ENCODE data around the gene INSIG1.
A peak's percentile ranks its signal among the peaks of the same experiment; 100 is the strongest.

Gene INSIG1

GRCh38 chr7:155287284-155287935, 10.3 kb upstream of the INSIG1 start:
- Histone ChIP-seq H3K4me1 (ENCODE audit: insufficient read depth, low read length) (no peaks in the 10 kb centered on the region), H3K9ac (ENCODE audit: low read length) (no peak overlapping the region), H3K36me3 (ENCODE audit: insufficient read depth, low read length) (no peaks in the 10 kb centered on the region), H3K27me3 (ENCODE audit: control insufficient read depth in 1 of 2, insufficient read depth in 2 of 2, low read length in 2 of 2) (no peaks in the 10 kb centered on the region), H3K4me3 (ENCODE audit: low read depth in 1 of 2, low read length in 2 of 2) (no peak overlapping the region), H3K27ac (ENCODE audit: low read depth, low read length) (no peak overlapping the region), H3K9me3 (ENCODE audit: low read length) (no peaks in the 10 kb centered on the region)

GRCh38 chr7:155288055-155288454, 9.6 kb upstream of the INSIG1 start:
- H3K27me3 ChIP-seq (ENCODE audit: control insufficient read depth in 1 of 2, insufficient read depth in 2 of 2, low read length in 2 of 2), result no peaks in the 10 kb centered on the region
- no peaks in the 10 kb centered on the region for H3K9me3 ChIP-seq (ENCODE audit: low read length)
- no peak overlapping the region for H3K9ac ChIP-seq (ENCODE audit: low read length)
- H3K4me3 ChIP-seq (ENCODE audit: low read depth in 1 of 2, low read length in 2 of 2), result no peak overlapping the region
- H3K36me3 ChIP-seq (ENCODE audit: insufficient read depth, low read length), result no peaks in the 10 kb centered on the region
- no peaks in the 10 kb centered on the region for H3K4me1 ChIP-seq (ENCODE audit: insufficient read depth, low read length)
- no peak overlapping the region for H3K27ac ChIP-seq (ENCODE audit: low read depth, low read length)

GRCh38 chr7:155289107-155289506, 8.6 kb upstream of the INSIG1 start:
- Histone ChIP-seq H3K27ac (ENCODE audit: low read depth, low read length) (no peak overlapping the region), H3K36me3 (ENCODE audit: insufficient read depth, low read length) (no peaks in the 10 kb centered on the region), H3K4me3 (ENCODE audit: low read depth in 1 of 2, low read length in 2 of 2) (no peak overlapping the region), H3K4me1 (ENCODE audit: insufficient read depth, low read length) (no peaks in the 10 kb centered on the region), H3K9ac (ENCODE audit: low read length) (no peak overlapping the region), H3K27me3 (ENCODE audit: control insufficient read depth in 1 of 2, insufficient read depth in 2 of 2, low read length in 2 of 2) (no peaks in the 10 kb centered on the region), H3K9me3 (ENCODE audit: low read length) (no peaks in the 10 kb centered on the region)

- H3K9ac ChIP-seq (ENCODE audit: low read length), result no peak overlapping the region
- no peaks in the 10 kb centered on the region for H3K4me1 ChIP-seq (ENCODE audit: insufficient read depth, low read length)
- H3K4me3 ChIP-seq (ENCODE audit: low read depth in 1 of 2, low read length in 2 of 2), result no peak overlapping the region
- H3K9me3 ChIP-seq (ENCODE audit: low read length), result no peaks in the 10 kb centered on the region
- H3K36me3 ChIP-seq (ENCODE audit: insufficient read depth, low read length), result no peaks in the 10 kb centered on the region
- H3K27ac ChIP-seq (ENCODE audit: low read depth, low read length), result no peak overlapping the region
- H3K27me3 ChIP-seq (ENCODE audit: control insufficient read depth in 1 of 2, insufficient read depth in 2 of 2, low read length in 2 of 2), result no peaks in the 10 kb centered on the region
These were observed 7.7 kb upstream of the INSIG1 start for GRCh38 chr7:155289949-155290501.

- H3K4me1 ChIP-seq (ENCODE audit: insufficient read depth, low read length), result peaks cover under 1% of the 10 kb centered on the region
- no peak overlapping the region for H3K4me3 ChIP-seq (ENCODE audit: low read depth in 1 of 2, low read length in 2 of 2)
- no peaks in the 10 kb centered on the region for H3K36me3 ChIP-seq (ENCODE audit: insufficient read depth, low read length)
- no peak overlapping the region for H3K9ac ChIP-seq (ENCODE audit: low read length)
- H3K27me3 ChIP-seq (ENCODE audit: control insufficient read depth in 1 of 2, insufficient read depth in 2 of 2, low read length in 2 of 2), result no peaks in the 10 kb centered on the region
- no peaks in the 10 kb centered on the region for H3K9me3 ChIP-seq (ENCODE audit: low read length)
- H3K27ac ChIP-seq (ENCODE audit: low read depth, low read length), result no peak overlapping the region
These were observed 6.6 kb upstream of the INSIG1 start for GRCh38 chr7:155291045-155291530.

GRCh38 chr7:155291729-155292128, 5.9 kb upstream of the INSIG1 start:
- H3K9me3 ChIP-seq (ENCODE audit: low read length), result no peaks in the 10 kb centered on the region
- no peaks in the 10 kb centered on the region for H3K27me3 ChIP-seq (ENCODE audit: control insufficient read depth in 1 of 2, insufficient read depth in 2 of 2, low read length in 2 of 2)
- H3K27ac ChIP-seq (ENCODE audit: low read depth, low read length), result no peak overlapping the region
- H3K36me3 ChIP-seq (ENCODE audit: insufficient read depth, low read length), result no peaks in the 10 kb centered on the region
- no peak overlapping the region for H3K9ac ChIP-seq (ENCODE audit: low read length)
- peaks cover 7% of the 10 kb centered on the region for H3K4me1 ChIP-seq (ENCODE audit: insufficient read depth, low read length)
- H3K4me3 ChIP-seq (ENCODE audit: low read depth in 1 of 2, low read length in 2 of 2), result no peak overlapping the region

GRCh38 chr7:155292680-155293226, 4.9 kb upstream of the INSIG1 start:
- Histone ChIP-seq H3K4me1 (ENCODE audit: insufficient read depth, low read length) (peaks cover 8% of the 10 kb centered on the region), H3K9me3 (ENCODE audit: low read length) (no peaks in the 10 kb centered on the region), H3K36me3 (ENCODE audit: insufficient read depth, low read length) (no peaks in the 10 kb centered on the region), H3K4me3 (ENCODE audit: low read depth in 1 of 2, low read length in 2 of 2) (no peak overlapping the region), H3K27ac (ENCODE audit: low read depth, low read length) (no peak overlapping the region), H3K27me3 (ENCODE audit: control insufficient read depth in 1 of 2, insufficient read depth in 2 of 2, low read length in 2 of 2) (no peaks in the 10 kb centered on the region), H3K9ac (ENCODE audit: low read length) (no peak overlapping the region)

- Histone ChIP-seq H3K27me3 (ENCODE audit: control insufficient read depth in 1 of 2, insufficient read depth in 2 of 2, low read length in 2 of 2) (no peaks in the 10 kb centered on the region), H3K4me1 (ENCODE audit: insufficient read depth, low read length) (peaks cover 9% of the 10 kb centered on the region), H3K27ac (ENCODE audit: low read depth, low read length) (no peak overlapping the region), H3K36me3 (ENCODE audit: insufficient read depth, low read length) (no peaks in the 10 kb centered on the region), H3K9ac (ENCODE audit: low read length) (no peak overlapping the region), H3K4me3 (ENCODE audit: low read depth in 1 of 2, low read length in 2 of 2) (no peak overlapping the region), H3K9me3 (ENCODE audit: low read length) (no peaks in the 10 kb centered on the region)
These were observed 3.8 kb upstream of the INSIG1 start for GRCh38 chr7:155293721-155294510.

GRCh38 chr7:155294511-155294778, 3.2 kb upstream of the INSIG1 start:
- Histone ChIP-seq H3K9me3 (ENCODE audit: low read length) (no peaks in the 10 kb centered on the region), H3K27me3 (ENCODE audit: control insufficient read depth in 1 of 2, insufficient read depth in 2 of 2, low read length in 2 of 2) (no peaks in the 10 kb centered on the region), H3K36me3 (ENCODE audit: insufficient read depth, low read length) (no peaks in the 10 kb centered on the region), H3K27ac (ENCODE audit: low read depth, low read length) (no peak overlapping the region), H3K4me1 (ENCODE audit: insufficient read depth, low read length) (peaks cover 15% of the 10 kb centered on the region), H3K9ac (ENCODE audit: low read length) (no peak overlapping the region), H3K4me3 (ENCODE audit: low read depth in 1 of 2, low read length in 2 of 2) (no peak overlapping the region)

GRCh38 chr7:155295511-155295910, 2.2 kb upstream of the INSIG1 start:
- H3K27ac ChIP-seq (ENCODE audit: low read depth, low read length), result no peak overlapping the region
- no peaks in the 10 kb centered on the region for H3K27me3 ChIP-seq (ENCODE audit: control insufficient read depth in 1 of 2, insufficient read depth in 2 of 2, low read length in 2 of 2)
- H3K9ac ChIP-seq (ENCODE audit: low read length), result no peak overlapping the region
- H3K4me1 ChIP-seq (ENCODE audit: insufficient read depth, low read length), result peaks cover 18% of the 10 kb centered on the region
- H3K4me3 ChIP-seq (ENCODE audit: low read depth in 1 of 2, low read length in 2 of 2), result no peak overlapping the region
- H3K9me3 ChIP-seq (ENCODE audit: low read length), result no peaks in the 10 kb centered on the region
- H3K36me3 ChIP-seq (ENCODE audit: insufficient read depth, low read length), result no peaks in the 10 kb centered on the region

- H3K9ac ChIP-seq (ENCODE audit: low read length), result peak overlapping the region; percentile 37
- peak overlapping the region; percentile 75 to 82 for H3K4me3 ChIP-seq (ENCODE audit: low read depth in 1 of 2, low read length in 2 of 2)
- H3K4me1 ChIP-seq (ENCODE audit: insufficient read depth, low read length), result peaks cover 18% of the 10 kb centered on the region
- H3K27ac ChIP-seq (ENCODE audit: low read depth, low read length), result no peak overlapping the region
- H3K27me3 ChIP-seq (ENCODE audit: control insufficient read depth in 1 of 2, insufficient read depth in 2 of 2, low read length in 2 of 2), result no peaks in the 10 kb centered on the region
- H3K9me3 ChIP-seq (ENCODE audit: low read length), result no peaks in the 10 kb centered on the region
- H3K36me3 ChIP-seq (ENCODE audit: insufficient read depth, low read length), result no peaks in the 10 kb centered on the region
These were observed 1.5 kb upstream of the INSIG1 start for GRCh38 chr7:155296006-155296787.

Measured in muscle layer of colon (tissue), 2 donors.